ENCODE measurements around the gene NBAS.

DNA sequence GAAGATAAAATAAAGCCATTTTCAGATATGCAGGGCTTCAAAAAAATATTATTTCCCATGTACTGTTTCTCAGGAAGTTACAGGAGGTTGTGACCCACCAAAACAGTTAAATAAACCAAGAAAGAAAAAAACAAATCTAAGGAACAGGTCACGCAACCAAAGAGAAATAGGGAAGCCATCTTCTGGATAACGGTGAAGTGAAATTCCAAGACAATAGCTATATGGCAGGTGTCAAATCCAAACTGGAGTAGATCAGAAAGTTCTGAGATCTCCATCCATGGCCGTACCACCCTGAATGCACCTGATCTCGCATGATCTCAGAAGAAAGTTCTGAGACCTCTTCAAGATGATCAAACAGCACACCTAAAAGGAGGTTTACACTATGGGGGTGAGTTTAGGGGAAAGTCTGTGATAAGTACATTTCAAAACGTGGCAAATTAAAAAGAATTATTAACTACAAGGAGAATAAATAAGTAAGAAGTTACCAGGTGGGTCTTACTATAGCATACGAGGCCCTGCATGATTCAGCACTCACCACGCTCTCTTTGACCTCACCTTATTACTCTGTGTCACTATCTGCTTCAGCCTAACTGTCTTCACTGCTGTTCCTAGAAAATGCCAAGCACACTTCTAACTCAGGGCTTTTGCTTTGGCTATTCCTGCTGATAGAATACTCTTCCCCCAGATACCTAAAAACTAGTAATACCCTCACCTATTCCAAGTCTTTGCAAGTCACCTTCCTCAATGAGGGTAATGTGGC lies 29.9 kb downstream of the NBAS start:
- TF ChIP-seq CEBPB (IDR thresholded peaks at IDR 0.05) (no peak), POLR2A (IDR thresholded peaks at IDR 0.05; ENCODE audit: low read length) (no peak)

All from A549 (cell line).